HL-60 (cell line): ENCODE measurements around the gene IL31.
A peak's percentile ranks its signal among the peaks of the same experiment; 100 is the strongest.

Experiments
- DNase-seq, 2 experiments: peaks; one replicate each; pipeline ENCODE4 v3.0.0-alpha.2; 2010 to 2020; ENCODE audit warnings: low read depth in 1 of 2, low spot score in 1 of 2
- H3K27ac ChIP-seq: fragments of 250-450 bp; sonication (Bioruptor Pico); replicated peaks from 2 replicates; pipeline ENCODE4 v1.5.1; 2020; ENCODE audit warnings: mild to moderate bottlenecking, moderate library complexity
- H3K27me3 ChIP-seq: fragments of 250-450 bp; sonication (Bioruptor Pico); 2 replicates; pipeline ENCODE4 v1.5.1; 2021; ENCODE audit warnings: mild to moderate bottlenecking, moderate library complexity; ENCODE audit not compliant: insufficient read depth, poor library complexity, severe bottlenecking
- H3K4me3 ChIP-seq: replicated peaks from 2 replicates; pipeline ENCODE4 v1.5.1; 2011; ENCODE audit warnings: mild to moderate bottlenecking, control low read depth, low read length; ENCODE audit not compliant: insufficient read depth
- GABPA ChIP-seq: IDR thresholded peaks from 2 replicates; pipeline ENCODE4 v1.6.1; 2012; ENCODE audit warnings: low read depth
- POLR2AphosphoS5 ChIP-seq: IDR thresholded peaks from 2 replicates; pipeline ENCODE4 v1.6.1; 2012; ENCODE audit warnings: low read depth
- SPI1 ChIP-seq: IDR thresholded peaks from 2 replicates; pipeline ENCODE4 v1.6.1; 2012; ENCODE audit warnings: low read depth, mild to moderate bottlenecking, borderline replicate concordance
- TF ChIP-seq, protein P1 (sequence below): IDR thresholded peaks from one replicate; pipeline ENCODE4 v1.5.1; 2011; ENCODE audit warnings: low read length, control low read depth, inconsistent platforms; ENCODE audit not compliant: insufficient read depth
- TF ChIP-seq, protein P2 (sequence below): IDR thresholded peaks from 2 replicates; pipeline ENCODE4 v1.6.1; 2012; ENCODE audit warnings: low read depth; ENCODE audit not compliant: insufficient replicate concordance

IL31 gene

DNA sequence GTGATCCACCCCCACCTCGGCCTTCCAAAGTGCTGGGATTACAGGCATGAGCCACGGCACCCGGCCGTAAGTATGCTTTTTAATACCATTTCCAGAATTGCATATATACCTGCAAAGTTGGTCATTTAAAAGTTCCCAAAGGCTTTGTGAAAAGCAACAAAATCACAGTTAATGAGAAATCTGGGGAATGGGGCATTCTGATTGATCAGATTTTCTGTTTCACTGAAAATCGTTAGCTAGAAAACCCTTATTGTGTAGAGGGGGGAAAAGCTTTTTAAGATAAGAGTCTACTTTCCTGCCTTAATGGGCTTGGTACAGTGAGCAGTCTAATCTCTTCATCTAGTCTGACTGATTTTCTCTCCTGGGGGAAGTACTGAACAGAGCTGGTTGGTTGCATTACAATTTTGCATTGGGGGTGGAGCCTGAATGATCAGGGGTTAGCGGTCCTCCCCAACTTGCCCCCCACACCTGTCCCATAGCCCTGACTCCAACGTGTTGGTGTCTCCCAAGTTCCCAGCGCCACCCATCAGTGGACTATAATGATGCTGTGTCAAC is 23.8 kb downstream of the IL31 start:
- TF ChIP-seq, protein P1, sequence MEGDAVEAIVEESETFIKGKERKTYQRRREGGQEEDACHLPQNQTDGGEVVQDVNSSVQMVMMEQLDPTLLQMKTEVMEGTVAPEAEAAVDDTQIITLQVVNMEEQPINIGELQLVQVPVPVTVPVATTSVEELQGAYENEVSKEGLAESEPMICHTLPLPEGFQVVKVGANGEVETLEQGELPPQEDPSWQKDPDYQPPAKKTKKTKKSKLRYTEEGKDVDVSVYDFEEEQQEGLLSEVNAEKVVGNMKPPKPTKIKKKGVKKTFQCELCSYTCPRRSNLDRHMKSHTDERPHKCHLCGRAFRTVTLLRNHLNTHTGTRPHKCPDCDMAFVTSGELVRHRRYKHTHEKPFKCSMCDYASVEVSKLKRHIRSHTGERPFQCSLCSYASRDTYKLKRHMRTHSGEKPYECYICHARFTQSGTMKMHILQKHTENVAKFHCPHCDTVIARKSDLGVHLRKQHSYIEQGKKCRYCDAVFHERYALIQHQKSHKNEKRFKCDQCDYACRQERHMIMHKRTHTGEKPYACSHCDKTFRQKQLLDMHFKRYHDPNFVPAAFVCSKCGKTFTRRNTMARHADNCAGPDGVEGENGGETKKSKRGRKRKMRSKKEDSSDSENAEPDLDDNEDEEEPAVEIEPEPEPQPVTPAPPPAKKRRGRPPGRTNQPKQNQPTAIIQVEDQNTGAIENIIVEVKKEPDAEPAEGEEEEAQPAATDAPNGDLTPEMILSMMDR: no peak
- TF ChIP-seq POLR2AphosphoS5 (no peak), GABPA (no peak), SPI1 (no peak)
- TF ChIP-seq, protein P2, sequence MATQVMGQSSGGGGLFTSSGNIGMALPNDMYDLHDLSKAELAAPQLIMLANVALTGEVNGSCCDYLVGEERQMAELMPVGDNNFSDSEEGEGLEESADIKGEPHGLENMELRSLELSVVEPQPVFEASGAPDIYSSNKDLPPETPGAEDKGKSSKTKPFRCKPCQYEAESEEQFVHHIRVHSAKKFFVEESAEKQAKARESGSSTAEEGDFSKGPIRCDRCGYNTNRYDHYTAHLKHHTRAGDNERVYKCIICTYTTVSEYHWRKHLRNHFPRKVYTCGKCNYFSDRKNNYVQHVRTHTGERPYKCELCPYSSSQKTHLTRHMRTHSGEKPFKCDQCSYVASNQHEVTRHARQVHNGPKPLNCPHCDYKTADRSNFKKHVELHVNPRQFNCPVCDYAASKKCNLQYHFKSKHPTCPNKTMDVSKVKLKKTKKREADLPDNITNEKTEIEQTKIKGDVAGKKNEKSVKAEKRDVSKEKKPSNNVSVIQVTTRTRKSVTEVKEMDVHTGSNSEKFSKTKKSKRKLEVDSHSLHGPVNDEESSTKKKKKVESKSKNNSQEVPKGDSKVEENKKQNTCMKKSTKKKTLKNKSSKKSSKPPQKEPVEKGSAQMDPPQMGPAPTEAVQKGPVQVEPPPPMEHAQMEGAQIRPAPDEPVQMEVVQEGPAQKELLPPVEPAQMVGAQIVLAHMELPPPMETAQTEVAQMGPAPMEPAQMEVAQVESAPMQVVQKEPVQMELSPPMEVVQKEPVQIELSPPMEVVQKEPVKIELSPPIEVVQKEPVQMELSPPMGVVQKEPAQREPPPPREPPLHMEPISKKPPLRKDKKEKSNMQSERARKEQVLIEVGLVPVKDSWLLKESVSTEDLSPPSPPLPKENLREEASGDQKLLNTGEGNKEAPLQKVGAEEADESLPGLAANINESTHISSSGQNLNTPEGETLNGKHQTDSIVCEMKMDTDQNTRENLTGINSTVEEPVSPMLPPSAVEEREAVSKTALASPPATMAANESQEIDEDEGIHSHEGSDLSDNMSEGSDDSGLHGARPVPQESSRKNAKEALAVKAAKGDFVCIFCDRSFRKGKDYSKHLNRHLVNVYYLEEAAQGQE: no peak
- DNase-seq: no peak
- Histone ChIP-seq H3K27ac (no peak overlapping the region), H3K27me3 (no peaks in the 10 kb centered on the region), H3K4me3 (no peak overlapping the region)

DNA sequence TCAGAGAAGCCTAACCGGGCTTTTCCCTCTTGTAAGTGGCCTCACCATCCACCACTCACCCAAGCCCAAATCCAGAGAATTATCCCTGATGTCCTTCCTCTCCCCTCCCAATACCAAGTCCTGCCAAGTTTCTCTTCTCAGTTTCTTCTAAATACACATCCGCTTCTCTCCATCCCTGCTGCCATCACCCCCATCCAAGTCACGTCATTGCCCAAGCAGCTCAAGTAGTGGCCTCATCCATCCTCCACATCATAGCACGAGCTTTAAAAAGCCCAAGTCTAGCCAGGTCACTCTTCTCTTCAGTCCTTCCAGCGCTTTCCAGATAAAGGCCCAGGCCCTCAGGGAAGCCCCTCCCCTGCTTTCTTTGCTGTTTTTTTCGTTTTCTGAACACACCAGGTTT is 25.4 kb downstream of the IL31 start:
- Histone ChIP-seq H3K27me3 (no peaks in the 10 kb centered on the region), H3K4me3 (no peak overlapping the region), H3K27ac (no peak overlapping the region)
- TF ChIP-seq POLR2AphosphoS5 (no peak), SPI1 (no peak), GABPA (no peak)
- TF ChIP-seq, protein P2: no peak
- TF ChIP-seq, protein P1: no peak
- no peak for DNase-seq

DNA sequence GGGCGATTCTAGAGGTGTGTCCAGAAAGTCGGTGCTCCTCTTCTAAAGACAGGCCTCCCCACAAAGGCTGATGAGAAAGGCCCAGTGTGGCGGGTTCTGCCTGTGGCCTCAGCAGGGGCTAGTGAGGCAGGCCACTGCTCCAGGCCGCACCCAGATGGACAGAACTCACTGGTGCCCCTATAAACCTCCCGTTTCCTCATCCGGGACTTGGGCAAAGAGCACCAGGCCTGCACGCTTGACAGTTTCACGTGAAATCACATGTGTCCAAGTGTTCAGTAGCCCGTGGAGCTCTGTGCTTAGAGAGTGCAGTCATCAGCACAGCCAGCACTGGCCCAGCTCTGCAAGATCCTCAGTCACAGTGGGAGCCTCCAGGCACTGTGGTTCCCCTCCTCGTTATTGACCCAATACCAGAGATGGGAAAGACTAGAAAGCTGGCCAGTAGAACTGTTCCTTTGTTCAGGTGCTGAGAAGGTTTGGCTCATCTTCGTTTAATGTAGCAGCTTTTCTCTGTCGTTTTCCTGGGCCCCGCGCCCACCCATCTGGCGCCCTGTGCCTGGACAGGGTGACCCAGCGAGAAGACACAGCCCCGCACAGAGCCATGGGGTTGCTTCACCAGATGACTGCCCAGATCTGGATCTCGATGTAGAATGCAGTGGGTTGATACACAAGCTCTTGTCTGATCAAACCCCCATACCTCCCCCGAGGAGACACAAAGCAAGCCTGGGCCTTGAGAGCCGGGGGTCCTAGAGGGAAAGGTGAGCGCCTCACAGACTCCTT is 26.3 kb downstream of the IL31 start:
- no peak for DNase-seq
- Histone ChIP-seq H3K27me3 (no peaks in the 10 kb centered on the region), H3K27ac (no peak overlapping the region), H3K4me3 (no peak overlapping the region)
- no peak for TF ChIP-seq SPI1

DNA sequence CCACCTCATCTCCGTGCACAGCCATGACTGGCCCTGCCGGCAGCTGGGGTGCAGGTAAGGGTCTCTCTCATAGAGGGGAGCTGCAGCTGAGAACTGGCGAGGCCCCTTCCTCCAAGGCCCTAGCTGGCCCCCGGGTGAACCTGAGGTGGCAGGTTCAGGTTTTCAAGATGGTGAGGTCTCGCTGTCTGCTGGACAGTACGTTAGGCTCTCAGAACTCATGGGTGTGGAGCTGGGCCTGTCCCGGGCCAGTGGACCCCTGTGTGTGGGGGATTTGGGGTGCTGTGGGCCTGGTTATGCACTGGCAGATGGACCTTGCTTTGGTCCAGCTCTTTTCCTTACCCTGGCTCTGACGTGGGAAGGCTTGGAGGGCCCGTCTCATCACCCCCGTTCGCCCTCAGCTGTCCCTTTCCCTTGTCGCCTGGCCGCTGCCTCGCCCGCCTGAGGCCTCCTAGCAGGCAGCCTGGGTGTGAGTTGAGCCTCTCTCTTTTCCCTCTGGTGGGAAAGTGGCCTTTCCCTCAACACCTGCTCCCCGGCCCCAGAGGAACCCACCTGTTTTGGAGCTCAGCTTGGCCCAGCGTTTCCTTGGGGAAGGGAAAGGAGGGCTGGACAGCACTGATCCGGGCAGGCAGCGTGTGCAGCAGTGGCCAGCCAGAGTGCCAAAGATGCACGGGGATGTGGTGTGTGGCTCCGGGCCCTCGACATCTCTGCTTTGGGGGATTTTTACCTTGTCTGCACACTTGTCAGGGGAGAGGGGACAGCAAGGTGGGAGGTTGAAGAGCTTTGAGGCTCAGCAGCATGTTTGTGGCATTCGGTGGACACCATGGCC is 28.3 kb downstream of the IL31 start:
- TF ChIP-seq GABPA (no peak), POLR2AphosphoS5 (peak; percentile 1; the same call in 1 of the 2 replicates)

More for the DNA sequence above, 28.3 kb downstream of the IL31 start:
- no peak for DNase-seq
- H3K27me3 ChIP-seq: no peaks in the 10 kb centered on the region
- no peak overlapping the region for H3K4me3 ChIP-seq
- H3K27ac ChIP-seq: no peak overlapping the region
